Osteoblast (primary cell): ENCODE data around the gene PACSIN1. TPM values are rescaled to one million over a fixed set of nuclear protein-coding genes. Genes with fewer than 3 reads are reported as not detected.
A peak's percentile ranks its signal among the peaks of the same experiment; 100 is the strongest.

Experiments
- DNase-seq: peaks from one replicate; pipeline ENCODE4 v3.0.0; 2011; ENCODE audit warnings: low spot score, mixed read lengths; ENCODE audit not compliant: insufficient read length; ENCODE audit errors: missing footprints
- H2AFZ ChIP-seq: 2 replicates; pipeline ENCODE4 v1.6.0; 2011; ENCODE audit warnings: mild to moderate bottlenecking, low read length
- H3K27ac ChIP-seq: 2 replicates; pipeline ENCODE4 v1.5.1; 2011; ENCODE audit warnings: mild to moderate bottlenecking, low read depth, low read length, moderate library complexity
- H3K27me3 ChIP-seq: 2 replicates; pipeline ENCODE4 v1.6.0; 2012; ENCODE audit warnings: mild to moderate bottlenecking, control low read depth, inconsistent platforms, low read length, moderate library complexity; ENCODE audit not compliant: insufficient read depth
- H3K36me3 ChIP-seq: 2 replicates; pipeline ENCODE4 v1.5.1; 2011; ENCODE audit warnings: mild to moderate bottlenecking, low read length, control low read depth, moderate library complexity; ENCODE audit not compliant: insufficient read depth
- H3K4me1 ChIP-seq: 2 replicates; pipeline ENCODE4 v1.5.1; 2011; ENCODE audit warnings: mild to moderate bottlenecking, low read length, control low read depth, moderate library complexity; ENCODE audit not compliant: insufficient read depth
- H3K4me2 ChIP-seq: 2 replicates; pipeline ENCODE4 v1.6.0; 2011; ENCODE audit warnings: mild to moderate bottlenecking, low read length; ENCODE audit not compliant: insufficient read depth
- H3K4me3 ChIP-seq: fragments of 200-600 bp; sonication (generic); 3 replicates; pipeline ENCODE4 v1.5.1; 2012; ENCODE audit warnings: mild to moderate bottlenecking, low read length, inconsistent platforms; ENCODE audit not compliant: insufficient read depth
- H3K79me2 ChIP-seq: 2 replicates; pipeline ENCODE4 v1.6.0; 2012; ENCODE audit warnings: mild to moderate bottlenecking, low read length, control low read depth, inconsistent platforms; ENCODE audit not compliant: insufficient read depth
- H3K9me3 ChIP-seq: 2 replicates; pipeline ENCODE4 v1.5.1; 2011; ENCODE audit warnings: low read depth, low read length, control low read depth
- H4K20me1 ChIP-seq: 2 replicates; pipeline ENCODE4 v1.6.0; 2012; ENCODE audit warnings: mild to moderate bottlenecking, low read length, control low read depth; ENCODE audit not compliant: insufficient read depth
- total RNA-seq: library from RNA; depleted of rRNA; stranded (reverse); fragments of >200 nt; gene quantifications from 2 replicates; pipeline ENCODE4 v1.2.3, GENCODE V29; 2012
- TF ChIP-seq, protein P1 (sequence below): IDR thresholded peaks from 2 replicates; pipeline ENCODE4 v1.5.1; 2011; ENCODE audit warnings: mild to moderate bottlenecking, low read depth, low read length, moderate library complexity; ENCODE audit errors: extremely low read depth

PACSIN1 gene
- total RNA-seq, 1 donor = not detected

DNA sequence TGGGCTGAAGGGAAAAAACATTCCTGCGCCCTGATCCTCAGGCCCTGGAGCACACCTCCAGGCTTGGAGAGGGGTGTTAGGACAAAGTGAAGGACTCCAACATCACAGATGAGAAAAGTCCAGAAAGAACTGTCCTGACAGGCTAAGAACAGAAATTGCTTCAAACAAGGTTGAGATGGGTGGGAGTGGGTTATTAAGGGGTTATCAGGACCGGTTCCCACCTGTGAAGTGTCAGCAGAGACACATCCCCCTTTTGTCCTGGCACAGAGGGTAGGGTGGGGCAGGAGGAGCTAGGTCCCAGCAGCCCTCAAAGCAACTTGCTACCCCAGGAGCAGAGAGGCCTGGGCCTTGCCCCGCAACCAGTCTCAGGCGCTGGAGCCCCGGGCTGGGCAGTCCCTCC lies 86.7 kb downstream of the PACSIN1 start:
- Histone ChIP-seq H3K79me2 (no peaks in the 10 kb centered on the region), H2AFZ (no peak overlapping the region), H3K36me3 (no peaks in the 10 kb centered on the region), H3K27ac (no peak overlapping the region), H3K4me3 (no peak overlapping the region), H3K27me3 (no peaks in the 10 kb centered on the region), H4K20me1 (no peaks in the 10 kb centered on the region), H3K9me3 (no peaks in the 10 kb centered on the region), H3K4me2 (no peak overlapping the region), H3K4me1 (no peaks in the 10 kb centered on the region)
- DNase-seq = peak; percentile 91
- TF ChIP-seq, protein P1, sequence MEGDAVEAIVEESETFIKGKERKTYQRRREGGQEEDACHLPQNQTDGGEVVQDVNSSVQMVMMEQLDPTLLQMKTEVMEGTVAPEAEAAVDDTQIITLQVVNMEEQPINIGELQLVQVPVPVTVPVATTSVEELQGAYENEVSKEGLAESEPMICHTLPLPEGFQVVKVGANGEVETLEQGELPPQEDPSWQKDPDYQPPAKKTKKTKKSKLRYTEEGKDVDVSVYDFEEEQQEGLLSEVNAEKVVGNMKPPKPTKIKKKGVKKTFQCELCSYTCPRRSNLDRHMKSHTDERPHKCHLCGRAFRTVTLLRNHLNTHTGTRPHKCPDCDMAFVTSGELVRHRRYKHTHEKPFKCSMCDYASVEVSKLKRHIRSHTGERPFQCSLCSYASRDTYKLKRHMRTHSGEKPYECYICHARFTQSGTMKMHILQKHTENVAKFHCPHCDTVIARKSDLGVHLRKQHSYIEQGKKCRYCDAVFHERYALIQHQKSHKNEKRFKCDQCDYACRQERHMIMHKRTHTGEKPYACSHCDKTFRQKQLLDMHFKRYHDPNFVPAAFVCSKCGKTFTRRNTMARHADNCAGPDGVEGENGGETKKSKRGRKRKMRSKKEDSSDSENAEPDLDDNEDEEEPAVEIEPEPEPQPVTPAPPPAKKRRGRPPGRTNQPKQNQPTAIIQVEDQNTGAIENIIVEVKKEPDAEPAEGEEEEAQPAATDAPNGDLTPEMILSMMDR = no peak

DNA sequence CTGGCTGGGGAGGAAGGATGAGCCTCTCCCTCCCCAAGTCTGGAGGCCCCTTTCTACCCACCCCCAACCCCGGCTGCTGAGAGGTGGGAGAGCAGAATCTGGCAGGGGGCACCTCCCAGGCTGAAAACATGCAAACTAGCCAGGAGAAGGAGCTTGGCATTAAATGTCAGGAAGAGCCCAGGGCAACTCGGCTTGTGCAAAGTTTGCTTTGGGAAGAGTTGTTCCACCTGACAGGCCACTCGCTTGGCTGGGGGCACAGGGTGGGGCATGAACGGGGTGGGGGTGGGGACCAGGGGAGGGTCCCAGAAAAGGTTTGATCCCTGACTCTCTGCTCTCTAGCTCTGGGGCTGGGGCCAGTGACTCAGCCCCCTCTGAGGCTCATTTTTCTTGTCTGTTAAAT lies 87.3 kb downstream of the PACSIN1 start:
- Histone ChIP-seq H3K4me3 (no peak overlapping the region), H3K4me2 (no peak overlapping the region), H3K4me1 (no peaks in the 10 kb centered on the region), H3K9me3 (no peaks in the 10 kb centered on the region), H3K27me3 (no peaks in the 10 kb centered on the region), H4K20me1 (no peaks in the 10 kb centered on the region), H3K27ac (no peak overlapping the region), H3K79me2 (no peaks in the 10 kb centered on the region), H2AFZ (no peak overlapping the region), H3K36me3 (no peaks in the 10 kb centered on the region)
- TF ChIP-seq, protein P1 = no peak
- no peak for DNase-seq

DNA sequence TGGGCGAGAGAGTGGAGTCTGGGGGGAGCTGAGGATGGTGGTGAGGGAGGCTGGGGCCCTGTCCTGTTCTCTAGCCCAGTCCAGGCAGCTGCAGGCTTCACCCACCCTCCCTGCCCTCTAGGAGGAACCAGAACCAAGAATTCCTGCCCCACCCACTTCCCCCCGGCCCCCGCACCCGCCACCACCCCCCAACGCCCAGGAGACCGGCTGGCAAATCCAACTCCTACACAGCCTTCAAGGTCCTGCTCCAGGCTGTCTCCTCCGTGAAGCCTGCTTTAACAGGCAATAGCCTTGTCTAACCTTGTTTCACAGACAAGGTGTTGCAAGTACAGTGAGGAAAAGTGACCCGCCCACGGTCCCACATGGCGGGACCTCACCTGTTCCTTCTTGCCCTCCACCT lies 87.9 kb downstream of the PACSIN1 start:
- H3K9me3 ChIP-seq = peaks cover 2% of the 10 kb centered on the region
- H3K36me3 ChIP-seq = no peaks in the 10 kb centered on the region
- TF ChIP-seq, protein P1 = no peak
- H3K4me2 ChIP-seq = no peak overlapping the region
- H3K79me2 ChIP-seq = no peaks in the 10 kb centered on the region
- H2AFZ ChIP-seq = no peak overlapping the region
- no peaks in the 10 kb centered on the region for H4K20me1 ChIP-seq
- H3K27me3 ChIP-seq = no peaks in the 10 kb centered on the region
- H3K4me1 ChIP-seq = no peaks in the 10 kb centered on the region
- no peak for DNase-seq
- no peak overlapping the region for H3K27ac ChIP-seq
- no peak overlapping the region for H3K4me3 ChIP-seq

DNA sequence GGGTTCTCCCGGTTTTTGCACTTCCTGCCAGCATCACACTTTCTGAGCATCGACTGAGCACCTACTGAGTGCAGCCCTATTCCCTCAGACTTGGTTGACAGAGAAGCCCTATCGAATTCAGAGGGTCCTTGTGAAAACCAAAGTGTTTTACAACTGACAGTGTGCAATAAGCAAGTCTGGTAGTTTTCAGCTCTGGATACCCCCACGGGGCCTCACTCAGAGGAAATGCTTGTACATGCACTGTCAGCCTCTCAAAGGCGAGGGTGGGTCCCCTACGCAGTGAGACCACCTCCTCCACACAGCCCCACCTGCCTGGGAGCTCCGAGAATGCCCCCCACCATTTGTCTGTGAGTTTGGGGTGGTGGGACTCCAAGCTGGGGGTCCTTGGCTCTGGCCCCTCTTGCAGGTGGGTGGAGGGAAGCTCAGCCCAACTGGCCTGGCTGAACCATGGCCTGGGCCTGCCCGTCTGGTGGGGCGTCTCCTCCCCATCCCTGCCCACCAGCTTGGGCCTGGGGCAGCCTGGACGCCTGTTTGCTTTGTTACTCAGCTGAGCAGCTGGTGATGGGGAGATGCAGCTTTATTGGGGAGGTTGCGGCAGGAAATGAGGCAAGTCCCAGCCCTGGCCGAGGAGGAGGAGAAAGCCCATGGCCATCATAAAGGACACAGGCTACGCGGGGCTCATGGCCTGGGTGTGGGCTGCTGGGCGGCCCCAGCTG lies 88.6 kb downstream of the PACSIN1 start:
- Histone ChIP-seq H3K9me3 (peaks cover 2% of the 10 kb centered on the region), H3K27me3 (no peaks in the 10 kb centered on the region), H3K79me2 (no peaks in the 10 kb centered on the region), H3K36me3 (no peaks in the 10 kb centered on the region), H3K4me2 (no peak overlapping the region), H4K20me1 (no peaks in the 10 kb centered on the region), H3K4me3 (no peak overlapping the region), H3K27ac (no peak overlapping the region), H2AFZ (no peak overlapping the region), H3K4me1 (no peaks in the 10 kb centered on the region)
- TF ChIP-seq, protein P1 = no peak
- DNase-seq = no peak
